ENCODE measurements around the gene CDKAL1.

- TF ChIP-seq CTCF (IDR thresholded peaks at IDR 0.05) (no peak), POLR2A (IDR thresholded peaks at IDR 0.05) (no peak)
These were observed 345.3 kb downstream of the CDKAL1 start for GRCh38 chr6:20879526-20879925.
